Gastrocnemius medialis (tissue), 4 donors: ENCODE measurements around the gene SMTN.

Experiments
- POLR2A ChIP-seq, 2 donors: fragments of 450-650 bp; IDR thresholded peaks; one replicate each; pipeline ENCODE4 v1.6.1; 2017; ENCODE audit warnings: antibody characterized with exemption in 2 of 2, mild to moderate bottlenecking in 2 of 2, moderate library complexity in 2 of 2
- TF ChIP-seq, protein P1 (sequence below), 5 experiments: fragments of 450-650 bp in 3 of 5; fragments of 200-600 bp in 2 of 5; sonication (generic) in 2 of 5; IDR thresholded peaks in 4 of 5; conservative IDR thresholded peaks in 1 of 5; 1 replicate in 4 of 5; 2 replicates in 1 of 5; pipeline ENCODE4 v1.5.1; 2016 to 2019; ENCODE audit warnings: antibody characterized with exemption in 5 of 5, mild to moderate bottlenecking in 3 of 5, moderate library complexity in 3 of 5

DNA sequence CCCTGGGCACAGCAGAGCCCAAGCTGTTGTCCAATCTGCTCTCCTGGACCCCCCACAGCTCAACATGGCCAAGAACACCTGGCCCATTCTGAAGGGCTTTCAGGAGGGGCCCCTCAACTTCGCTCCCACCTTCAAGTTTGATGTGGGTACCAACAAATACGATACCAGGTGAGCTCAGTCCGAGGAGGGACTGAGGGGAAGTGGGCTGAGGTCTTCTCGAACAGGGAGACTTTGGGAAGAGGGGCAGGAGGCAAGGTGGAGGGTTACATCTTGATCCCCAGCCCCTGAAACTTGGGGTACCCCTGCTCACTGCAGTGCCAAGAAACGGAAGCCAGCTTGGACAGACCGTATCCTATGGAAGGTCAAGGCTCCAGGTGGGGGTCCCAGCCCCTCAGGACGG, 47.0 kb downstream of the SMTN start:
- no peak for TF ChIP-seq POLR2A (IDR thresholded peaks at IDR 0.05)
- TF ChIP-seq, protein P1, sequence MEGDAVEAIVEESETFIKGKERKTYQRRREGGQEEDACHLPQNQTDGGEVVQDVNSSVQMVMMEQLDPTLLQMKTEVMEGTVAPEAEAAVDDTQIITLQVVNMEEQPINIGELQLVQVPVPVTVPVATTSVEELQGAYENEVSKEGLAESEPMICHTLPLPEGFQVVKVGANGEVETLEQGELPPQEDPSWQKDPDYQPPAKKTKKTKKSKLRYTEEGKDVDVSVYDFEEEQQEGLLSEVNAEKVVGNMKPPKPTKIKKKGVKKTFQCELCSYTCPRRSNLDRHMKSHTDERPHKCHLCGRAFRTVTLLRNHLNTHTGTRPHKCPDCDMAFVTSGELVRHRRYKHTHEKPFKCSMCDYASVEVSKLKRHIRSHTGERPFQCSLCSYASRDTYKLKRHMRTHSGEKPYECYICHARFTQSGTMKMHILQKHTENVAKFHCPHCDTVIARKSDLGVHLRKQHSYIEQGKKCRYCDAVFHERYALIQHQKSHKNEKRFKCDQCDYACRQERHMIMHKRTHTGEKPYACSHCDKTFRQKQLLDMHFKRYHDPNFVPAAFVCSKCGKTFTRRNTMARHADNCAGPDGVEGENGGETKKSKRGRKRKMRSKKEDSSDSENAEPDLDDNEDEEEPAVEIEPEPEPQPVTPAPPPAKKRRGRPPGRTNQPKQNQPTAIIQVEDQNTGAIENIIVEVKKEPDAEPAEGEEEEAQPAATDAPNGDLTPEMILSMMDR (IDR thresholded peaks at IDR 0.05 in 4 of 5, conservative IDR thresholded peaks at IDR 0.05 in 1 of 5), result no peak
